Astrocyte of the cerebellum (primary cell): ENCODE measurements around the gene SMG7.

Experiments
- DNase-seq: peaks from one replicate; pipeline ENCODE4 v3.0.0-alpha.2; 2011; ENCODE audit warnings: low read depth
- H3K4me3 ChIP-seq: 2 replicates; pipeline ENCODE4 v1.5.1; 2011; ENCODE audit warnings: mild to moderate bottlenecking, low read depth, low read length, moderate library complexity
- CTCF ChIP-seq: IDR thresholded peaks from 2 replicates; pipeline ENCODE4 v1.5.1; 2012; ENCODE audit warnings: low read length, low read depth, moderate library complexity, mild to moderate bottlenecking; ENCODE audit errors: missing control alignments
- in situ Hi-C: cut with HindIII; loops from 2 replicates; pipeline ENCODE4 v1.10.0; 2017; ENCODE audit warnings: low sequenced_read_pairs

SMG7 gene

GRCh38 chr1:183517401-183517800 is 45.1 kb downstream of the SMG7 start:
- DNase-seq, result no peak
- TF ChIP-seq CTCF, result no peak
- no peak overlapping the region for H3K4me3 ChIP-seq
- in situ Hi-C loops, result no loop called here

DNA sequence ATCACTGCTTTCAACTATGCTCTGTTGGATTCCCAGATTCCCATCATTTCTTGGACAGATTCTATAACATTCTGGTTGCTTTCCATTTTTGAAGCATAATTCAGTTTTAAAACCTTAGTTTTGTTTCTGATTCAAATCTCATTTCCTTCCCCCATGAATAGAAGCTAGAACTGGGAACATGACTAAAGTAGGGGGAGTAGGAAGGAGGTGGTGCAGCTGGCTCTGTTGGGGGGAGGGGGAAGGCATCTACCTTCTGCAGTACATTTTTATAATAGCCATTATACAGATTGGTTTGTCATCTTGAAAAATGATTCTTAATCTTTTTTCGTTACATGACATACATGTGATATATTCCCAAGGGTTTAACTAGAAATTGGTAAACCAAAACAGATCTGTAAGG is 48.1 kb downstream of the SMG7 start:
- no peak overlapping the region for H3K4me3 ChIP-seq
- TF ChIP-seq CTCF, result no peak
- in situ Hi-C loops, result no loop called here
- DNase-seq, result no peak

DNA sequence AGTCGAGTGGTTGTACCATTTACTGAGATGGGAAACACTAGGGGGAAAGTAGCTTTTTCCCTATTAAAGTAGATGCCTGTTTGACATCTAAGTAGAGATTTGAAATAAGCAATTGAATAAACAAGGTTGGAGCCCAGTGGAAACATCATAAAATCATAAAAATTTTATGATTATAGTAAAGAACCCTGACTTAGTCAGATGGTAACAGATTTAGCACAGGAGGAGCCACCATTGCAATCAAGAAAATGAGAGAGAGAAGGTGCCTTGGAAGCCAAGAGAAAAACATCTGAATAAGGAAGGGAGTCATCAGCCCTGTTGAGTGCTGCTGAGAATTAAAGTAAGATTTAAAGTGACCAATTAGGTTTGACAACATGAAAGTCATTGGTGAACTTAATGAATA is 49.8 kb downstream of the SMG7 start:
- in situ Hi-C loops, result no loop called here

GRCh38 chr1:183528577-183528976 is 56.3 kb downstream of the SMG7 start:
- no peak overlapping the region for H3K4me3 ChIP-seq
- no peak for DNase-seq
- no peak for TF ChIP-seq CTCF
- in situ Hi-C loops, result no loop called here

More for the DNA sequence above, 49.8 kb downstream of the SMG7 start:
- TF ChIP-seq CTCF, result no peak
- no peak for DNase-seq
- H3K4me3 ChIP-seq, result no peak overlapping the region

- no peak for DNase-seq
- H3K4me3 ChIP-seq, result no peak overlapping the region
- in situ Hi-C loops, result no loop called here
- TF ChIP-seq CTCF, result no peak
These were observed 61.4 kb downstream of the SMG7 start for GRCh38 chr1:183533617-183534174.

DNA sequence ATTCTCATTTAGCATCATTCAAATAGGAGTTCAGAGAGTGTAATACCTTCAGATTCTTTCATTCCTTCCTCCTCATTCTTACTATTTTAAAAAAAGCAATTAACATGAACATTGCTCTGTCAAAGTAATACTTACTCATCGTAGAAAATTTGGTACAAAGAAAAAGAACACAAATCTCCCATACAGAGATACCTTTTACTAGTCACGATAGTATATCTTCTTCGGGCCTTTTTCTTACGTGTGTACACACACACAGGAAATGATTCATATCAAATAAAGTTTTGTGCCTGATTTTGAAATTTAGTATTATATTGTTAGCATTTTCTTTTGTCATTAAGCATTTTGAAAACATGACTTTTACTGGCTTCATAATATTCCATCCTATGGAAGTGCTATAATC is 65.1 kb downstream of the SMG7 start:
- TF ChIP-seq CTCF, result no peak
- in situ Hi-C loops, result loop anchor here (5.0 kb wide), 1 partner anchor 65 kb away; no protein-coding TSS in a partner anchor
- no peak for DNase-seq
- H3K4me3 ChIP-seq, result no peak overlapping the region
